ENCODE measurements around the gene GUF1.
A peak's percentile ranks its signal among the peaks of the same experiment; 100 is the strongest.
"Not testable (repeated sequence)": the region's sequence is repeated elsewhere in the genome, so short reads cannot be mapped to it uniquely, and the experiment has no call there.

The GUF1 gene

GRCh38 chr4:44701037-44701436, 22.8 kb downstream of the GUF1 start:
- no peak for DNase-seq (ENCODE audit: low spot score)

- DNase-seq (ENCODE audit: low spot score), result no peak
Observed at GRCh38 chr4:44704673-44705072, 26.5 kb downstream of the GUF1 start.

- no peak for DNase-seq (ENCODE audit: low spot score)
Observed at GRCh38 chr4:44713125-44713524, 34.9 kb downstream of the GUF1 start.

GRCh38 chr4:44716597-44716996, 38.4 kb downstream of the GUF1 start:
- DNase-seq (ENCODE audit: low spot score), result no peak

GRCh38 chr4:44720371-44720770, 42.2 kb downstream of the GUF1 start:
- no peak for DNase-seq (ENCODE audit: low spot score)

GRCh38 chr4:44722001-44722400, 43.8 kb downstream of the GUF1 start:
- no peak for DNase-seq (ENCODE audit: low spot score)

- no peak for DNase-seq (ENCODE audit: low spot score)
Observed at GRCh38 chr4:44725166-44725565, 46.9 kb downstream of the GUF1 start.

GRCh38 chr4:44725726-44726037, 47.5 kb downstream of the GUF1 start:
- DNase-seq (ENCODE audit: low spot score), result no peak

- DNase-seq (ENCODE audit: low spot score), result peak; percentile 92
Observed at GRCh38 chr4:44726038-44726871, 48.0 kb downstream of the GUF1 start, which contains the start of gene GNPDA2. Gene GNPDA2, minus strand, starts transcription at chr4:44726556. Its CDS starts 4,349 bp downstream, at chr4:44722207.

- no peak for DNase-seq (ENCODE audit: low spot score)
Observed at GRCh38 chr4:44727471-44727870, 49.3 kb downstream of the GUF1 start.

GRCh38 chr4:44728694-44729093, 50.5 kb downstream of the GUF1 start:
- DNase-seq (ENCODE audit: low spot score), result not testable (repeated sequence)

GRCh38 chr4:44736900-44737299, 58.7 kb downstream of the GUF1 start:
- no peak for DNase-seq (ENCODE audit: low spot score)

GRCh38 chr4:44738615-44739014, 60.4 kb downstream of the GUF1 start:
- DNase-seq (ENCODE audit: low spot score), result no peak

GRCh38 chr4:44740201-44740600, 62.0 kb downstream of the GUF1 start:
- no peak for DNase-seq (ENCODE audit: low spot score)
